Kidney epithelial cell (primary cell): ENCODE results near the gene DZIP1. TPM values are rescaled to one million over a fixed set of nuclear protein-coding genes. Genes with fewer than 3 reads are reported as not detected.

ENCODE experiments used
- DNase-seq: peaks from one replicate; pipeline ENCODE4 v3.0.0-alpha.2; 2010; ENCODE audit warnings: low read depth
- H3K27me3 ChIP-seq: 2 replicates; pipeline ENCODE4 v1.6.0; 2011; ENCODE audit warnings: low read length; ENCODE audit not compliant: control insufficient read depth, insufficient read depth
- H3K36me3 ChIP-seq: 2 replicates; pipeline ENCODE4 v1.5.1; 2011; ENCODE audit warnings: low read length; ENCODE audit not compliant: control insufficient read depth, insufficient read depth
- H3K4me3 ChIP-seq: 2 replicates; pipeline ENCODE4 v1.5.1; 2011; ENCODE audit warnings: low read depth, mild to moderate bottlenecking, control low read depth, low read length
- CTCF ChIP-seq: IDR thresholded peaks from 2 replicates; pipeline ENCODE4 v1.5.1; 2011; ENCODE audit warnings: mild to moderate bottlenecking, moderate library complexity, low read length, control low read depth, inconsistent platforms; ENCODE audit not compliant: insufficient read depth, poor library complexity, severe bottlenecking
- total RNA-seq: library from RNA; depleted of rRNA; stranded (reverse); fragments of >200 nt; gene quantifications from 2 replicates; pipeline ENCODE4 v1.2.3, GENCODE V29; 2015

DZIP1 gene
- total RNA-seq, 1 donor from 2014 or later: 29.0 TPM

- Histone ChIP-seq H3K36me3 (no peaks in the 10 kb centered on the region), H3K27me3 (peaks cover 16% of the 10 kb centered on the region), H3K4me3 (no peak overlapping the region)
- TF ChIP-seq CTCF: no peak
- no peak for DNase-seq
Observed at GRCh38 chr13:95557013-95557412, 87.5 kb downstream of the DZIP1 start.

- no peak for DNase-seq
- H3K27me3 ChIP-seq: peaks cover 18% of the 10 kb centered on the region
- TF ChIP-seq CTCF: no peak
- H3K4me3 ChIP-seq: peak overlapping the region; percentile 48
- H3K36me3 ChIP-seq: no peaks in the 10 kb centered on the region
Observed at GRCh38 chr13:95553581-95554385, 90.7 kb downstream of the DZIP1 start.

DNA sequence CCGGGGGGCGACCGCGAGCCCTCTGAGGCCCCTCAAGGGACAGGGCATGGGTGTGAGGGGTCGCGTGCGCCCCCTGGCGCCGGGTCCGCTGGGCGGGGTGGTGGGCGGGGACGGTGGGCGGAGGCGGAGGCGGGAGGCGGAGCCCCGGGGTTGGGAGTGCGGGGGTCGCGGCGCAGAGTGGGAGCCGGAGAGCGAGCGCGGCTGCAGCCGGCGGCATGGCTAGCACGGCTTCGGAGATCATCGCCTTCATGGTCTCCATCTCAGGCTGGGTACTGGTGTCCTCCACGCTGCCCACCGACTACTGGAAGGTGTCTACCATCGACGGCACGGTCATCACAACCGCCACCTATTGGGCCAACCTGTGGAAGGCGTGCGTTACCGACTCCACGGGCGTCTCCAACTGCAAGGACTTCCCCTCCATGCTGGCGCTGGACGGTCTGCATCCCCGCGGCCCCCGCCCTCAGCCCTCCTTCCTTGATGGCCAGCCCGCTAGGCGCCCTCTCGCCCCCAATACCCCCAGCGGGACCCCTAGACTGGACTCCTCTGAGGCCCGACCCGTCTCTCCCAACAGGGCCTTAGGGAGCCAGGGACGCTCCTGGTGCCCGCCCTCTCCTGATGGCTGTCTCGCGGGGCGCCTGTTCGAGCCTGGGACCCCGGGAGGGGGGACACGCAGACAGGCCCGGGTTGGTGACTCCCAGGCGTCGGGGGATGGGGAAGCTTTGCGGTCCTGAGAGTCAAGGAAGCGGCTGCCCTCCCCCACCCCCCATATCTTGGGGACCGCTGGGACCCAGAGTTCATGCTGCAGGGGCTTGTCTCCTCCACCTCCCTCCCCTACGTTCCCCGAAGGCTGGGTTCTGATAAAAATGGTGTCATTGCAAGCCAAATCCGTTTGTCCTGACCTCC lies 91.7 kb downstream of the DZIP1 start, which contains the start of gene CLDN10:
TSS of gene CLDN10 (plus strand) at position 182 of the 903 bp plus-strand sequence. CDS start at position 216, 34 bp downstream.
- Histone ChIP-seq H3K36me3 (no peaks in the 10 kb centered on the region), H3K4me3 (peak within 1 kb of the TSS; percentile 48), H3K27me3 (peaks cover 18% of the 10 kb centered on the region)
- no peak for DNase-seq
- TF ChIP-seq CTCF: peak; percentile 27

DNA sequence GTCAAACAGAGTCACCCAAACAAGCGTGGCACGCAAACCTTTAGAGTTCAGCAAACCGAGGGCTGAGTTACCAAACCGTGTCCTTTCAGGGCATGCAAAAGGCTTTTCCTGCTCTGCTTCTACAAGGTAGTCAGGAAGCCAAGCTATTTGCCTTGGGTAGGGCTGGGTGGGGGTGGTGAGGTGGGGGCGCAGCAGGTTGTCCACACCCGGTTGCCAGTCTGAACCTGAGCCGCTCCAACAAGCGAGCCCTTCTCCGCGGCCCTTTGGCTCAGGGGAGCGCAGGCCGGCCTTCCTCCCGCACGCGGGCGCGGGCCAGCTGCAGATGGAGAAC lies 92.3 kb downstream of the DZIP1 start:
- TF ChIP-seq CTCF: no peak
- Histone ChIP-seq H3K27me3 (peaks cover 18% of the 10 kb centered on the region), H3K36me3 (no peaks in the 10 kb centered on the region), H3K4me3 (peak overlapping the region; percentile 48)
- DNase-seq: no peak

- Histone ChIP-seq H3K36me3 (no peaks in the 10 kb centered on the region), H3K4me3 (no peak overlapping the region), H3K27me3 (peaks cover 8% of the 10 kb centered on the region)
- no peak for DNase-seq
- TF ChIP-seq CTCF: no peak
Observed at GRCh38 chr13:95547531-95548167, 96.9 kb downstream of the DZIP1 start.
